ENCODE data around the gene SPACA4. TPM values are rescaled to one million over a fixed set of nuclear protein-coding genes. Genes with fewer than 3 reads are reported as not detected.

Gene SPACA4
- total RNA-seq, 1 experiment from 2014 or later: not detected

- Mint-ChIP-seq H3K9me3 (ENCODE audit: unreplicated experiment) (peaks cover 9% of the 10 kb centered on the region), H3K4me3 (ENCODE audit: unreplicated experiment) (no peak overlapping the region), H3K36me3 (ENCODE audit: insufficient read depth, unreplicated experiment) (peaks cover 30% of the 10 kb centered on the region), H3K27ac (ENCODE audit: unreplicated experiment) (peak overlapping the region; percentile 96), H3K4me1 (ENCODE audit: low read depth, unreplicated experiment) (peaks cover 22% of the 10 kb centered on the region), H3K27me3 (ENCODE audit: insufficient read depth, unreplicated experiment) (no peaks in the 10 kb centered on the region)
- peak in 1 of 2 experiments; percentile 43 for DNase-seq
- no peaks in the 10 kb centered on the region for H3K27me3 ChIP-seq (replicated peaks; ENCODE audit: control insufficient read depth, insufficient read depth, low read length)
- H3K36me3 ChIP-seq (ENCODE audit: control insufficient read depth, insufficient read depth, low read length): no peaks in the 10 kb centered on the region
- no peak overlapping the region for H3K4me3 ChIP-seq (ENCODE audit: low read depth, low read length)
- TF ChIP-seq CTCF (IDR thresholded peaks at IDR 0.05; ENCODE audit: insufficient read depth in 1 of 2, low read depth in 1 of 2, low read length in 1 of 2, severe bottlenecking in 1 of 2, unreplicated experiment in 1 of 2): no peak
- peaks cover 16% of the 10 kb centered on the region for H3K4me1 ChIP-seq
- CTCF ChIA-PET: interaction anchor here (0.5 kb wide), 1 partner anchor 134 kb away, joined by 5 read pairs; no protein-coding TSS in a partner anchor
- POLR2A ChIA-PET: no interaction called here
- H3K9me3 ChIP-seq: no peaks in the 10 kb centered on the region
- intact Hi-C loops (cut with micrococcal nuclease; ENCODE audit: unreplicated experiment): loop anchor here (5.0 kb wide), 2 partner anchors 198 to 323 kb away; partner anchors contain the start of gene HSD17B14
- no TSS peak for BruUV-seq (replicated peaks)
Measured at GRCh38 chr19:48639483-48640375, 33.2 kb downstream of the SPACA4 start.

GRCh38 chr19:48641850-48642249 lies 35.3 kb downstream of the SPACA4 start:
- H3K36me3 ChIP-seq (ENCODE audit: control insufficient read depth, insufficient read depth, low read length): no peaks in the 10 kb centered on the region
- intact Hi-C loops (cut with micrococcal nuclease; ENCODE audit: unreplicated experiment): no loop called here
- Mint-ChIP-seq H3K9me3 (ENCODE audit: unreplicated experiment) (peaks cover 9% of the 10 kb centered on the region), H3K4me1 (ENCODE audit: low read depth, unreplicated experiment) (peaks cover 25% of the 10 kb centered on the region), H3K27ac (ENCODE audit: unreplicated experiment) (no peak overlapping the region), H3K36me3 (ENCODE audit: insufficient read depth, unreplicated experiment) (peaks cover 23% of the 10 kb centered on the region), H3K4me3 (ENCODE audit: unreplicated experiment) (no peak overlapping the region), H3K27me3 (ENCODE audit: insufficient read depth, unreplicated experiment) (no peaks in the 10 kb centered on the region)
- no peak overlapping the region for H3K4me3 ChIP-seq (ENCODE audit: low read depth, low read length)
- peaks cover 15% of the 10 kb centered on the region for H3K4me1 ChIP-seq
- no peaks in the 10 kb centered on the region for H3K27me3 ChIP-seq (replicated peaks; ENCODE audit: control insufficient read depth, insufficient read depth, low read length)
- TF ChIP-seq CTCF (IDR thresholded peaks at IDR 0.05; ENCODE audit: insufficient read depth in 1 of 2, low read depth in 1 of 2, low read length in 1 of 2, severe bottlenecking in 1 of 2, unreplicated experiment in 1 of 2): no peak
- BruUV-seq (replicated peaks): no TSS peak
- no peaks in the 10 kb centered on the region for H3K9me3 ChIP-seq
- ChIA-PET POLR2A (no interaction called here), CTCF (interaction anchor here (0.6 kb wide), 1 partner anchor 173 kb away, joined by 3 read pairs; no protein-coding TSS in a partner anchor)
- DNase-seq: no peak

- Histone ChIP-seq H3K9me3 (no peaks in the 10 kb centered on the region), H3K36me3 (ENCODE audit: control insufficient read depth, insufficient read depth, low read length) (no peaks in the 10 kb centered on the region), H3K4me1 (peaks cover 15% of the 10 kb centered on the region), H3K27me3 (replicated peaks; ENCODE audit: control insufficient read depth, insufficient read depth, low read length) (no peaks in the 10 kb centered on the region), H3K4me3 (ENCODE audit: low read depth, low read length) (no peak overlapping the region)
- Mint-ChIP-seq H3K9me3 (ENCODE audit: unreplicated experiment) (peaks cover 9% of the 10 kb centered on the region), H3K4me1 (ENCODE audit: low read depth, unreplicated experiment) (peaks cover 29% of the 10 kb centered on the region), H3K27me3 (ENCODE audit: insufficient read depth, unreplicated experiment) (no peaks in the 10 kb centered on the region), H3K27ac (ENCODE audit: unreplicated experiment) (no peak overlapping the region), H3K4me3 (ENCODE audit: unreplicated experiment) (no peak overlapping the region), H3K36me3 (ENCODE audit: insufficient read depth, unreplicated experiment) (peaks cover 16% of the 10 kb centered on the region)
- intact Hi-C loops (cut with micrococcal nuclease; ENCODE audit: unreplicated experiment): no loop called here
- ChIA-PET CTCF (interaction anchor here (0.6 kb wide), 1 partner anchor 9 kb away, joined by 5 read pairs; no protein-coding TSS in a partner anchor), POLR2A (no interaction called here)
- no peak for DNase-seq
- no peak for TF ChIP-seq CTCF (IDR thresholded peaks at IDR 0.05; ENCODE audit: insufficient read depth in 1 of 2, low read depth in 1 of 2, low read length in 1 of 2, severe bottlenecking in 1 of 2, unreplicated experiment in 1 of 2)
- no TSS peak for BruUV-seq (replicated peaks)
Measured at GRCh38 chr19:48642862-48643261, 36.3 kb downstream of the SPACA4 start.
